ENCODE measurements around the gene FRMPD3. TPM values are rescaled to one million over a fixed set of nuclear protein-coding genes. Genes with fewer than 3 reads are reported as not detected.
A peak's percentile ranks its signal among the peaks of the same experiment; 100 is the strongest.

Gene FRMPD3
- total RNA-seq (2021) (0.09 and 0.15 TPM in 2 replicates), Bru-seq, nascent RNA (percentile 17 among the genes with signal in this experiment), BruChase-seq, experiment 1, labeled RNA remaining after a 2-hour chase (percentile 17 among the genes with signal in this experiment), BruChase-seq, experiment 2, labeled RNA remaining after a 6-hour chase (percentile 17 among the genes with signal in this experiment)
- long read RNA-seq: 0 reads

GRCh38 chrX:107448998-107449835 is at the start of gene FRMPD3:
Gene FRMPD3, plus strand, starts transcription at chrX:107449652. Its CDS starts 76,937 bp downstream, at chrX:107526589.
- Histone ChIP-seq H3K27ac (ENCODE audit: low read depth, low read length, poor library complexity, severe bottlenecking) (no peak within 1 kb of the TSS), H3K9me3 (ENCODE audit: low read depth, low read length, poor library complexity, severe bottlenecking) (no peaks in the 10 kb centered on the region), H3K36me3 (ENCODE audit: insufficient read depth, low read length, poor library complexity, severe bottlenecking) (no peaks in the 10 kb centered on the region), H3K4me1 (ENCODE audit: insufficient read depth, low read length, poor library complexity, severe bottlenecking) (no peaks in the 10 kb centered on the region), H3K27me3 (replicated peaks; ENCODE audit: insufficient read depth, low read depth, low read length, poor library complexity) (peaks cover 19% of the 10 kb centered on the region), H3K4me3 (ENCODE audit: low read depth, low read length, poor library complexity, severe bottlenecking) (peak within 1 kb of the TSS; percentile 45)
- ChIA-PET POLR2A (ENCODE audit: low non-redundant PET) (no interaction called here), CTCF (no interaction called here)
- TF ChIP-seq, protein P1, sequence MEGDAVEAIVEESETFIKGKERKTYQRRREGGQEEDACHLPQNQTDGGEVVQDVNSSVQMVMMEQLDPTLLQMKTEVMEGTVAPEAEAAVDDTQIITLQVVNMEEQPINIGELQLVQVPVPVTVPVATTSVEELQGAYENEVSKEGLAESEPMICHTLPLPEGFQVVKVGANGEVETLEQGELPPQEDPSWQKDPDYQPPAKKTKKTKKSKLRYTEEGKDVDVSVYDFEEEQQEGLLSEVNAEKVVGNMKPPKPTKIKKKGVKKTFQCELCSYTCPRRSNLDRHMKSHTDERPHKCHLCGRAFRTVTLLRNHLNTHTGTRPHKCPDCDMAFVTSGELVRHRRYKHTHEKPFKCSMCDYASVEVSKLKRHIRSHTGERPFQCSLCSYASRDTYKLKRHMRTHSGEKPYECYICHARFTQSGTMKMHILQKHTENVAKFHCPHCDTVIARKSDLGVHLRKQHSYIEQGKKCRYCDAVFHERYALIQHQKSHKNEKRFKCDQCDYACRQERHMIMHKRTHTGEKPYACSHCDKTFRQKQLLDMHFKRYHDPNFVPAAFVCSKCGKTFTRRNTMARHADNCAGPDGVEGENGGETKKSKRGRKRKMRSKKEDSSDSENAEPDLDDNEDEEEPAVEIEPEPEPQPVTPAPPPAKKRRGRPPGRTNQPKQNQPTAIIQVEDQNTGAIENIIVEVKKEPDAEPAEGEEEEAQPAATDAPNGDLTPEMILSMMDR (conservative IDR thresholded peaks at IDR 0.05; ENCODE audit: low read depth, low read length): no peak
- no peak for TF ChIP-seq EZH2 (IDR thresholded peaks at IDR 0.05; ENCODE audit: borderline replicate concordance, low read depth, low read length, poor library complexity, severe bottlenecking)
- intact Hi-C loops (cut with micrococcal nuclease; ENCODE audit: unreplicated experiment): loop anchor here (10.0 kb wide), 1 partner anchor 554 kb away; no protein-coding TSS in a partner anchor
- no TSS peak for BruUV-seq (replicated peaks)
- no peak for DNase-seq (ENCODE audit: low spot score)

DNA sequence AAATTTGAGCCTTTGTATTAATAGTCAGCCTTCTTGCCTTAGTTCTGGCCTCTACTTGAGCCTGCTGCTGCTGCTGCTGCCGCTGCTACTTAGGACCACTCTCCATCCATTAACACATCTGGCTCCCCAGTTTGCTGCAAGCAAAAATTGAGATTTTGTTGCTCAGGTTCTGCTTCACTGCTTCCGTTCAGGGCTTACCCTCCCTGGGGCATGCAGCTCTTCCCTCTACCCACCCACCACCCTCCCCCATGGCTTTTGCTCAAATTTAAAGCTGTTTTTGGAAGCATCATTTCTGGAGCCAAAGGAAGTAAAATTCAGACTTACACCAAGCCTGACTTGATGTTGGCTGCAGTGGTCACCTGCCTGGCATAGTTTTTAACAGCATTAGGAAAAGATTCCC is 28.9 kb upstream of the FRMPD3 start:
- ChIA-PET CTCF (interaction anchor here (0.8 kb wide), 1 partner anchor 30 kb away, joined by 4 read pairs; no protein-coding TSS in a partner anchor), POLR2A (ENCODE audit: low non-redundant PET) (no interaction called here)
- Histone ChIP-seq H3K9me3 (ENCODE audit: low read depth, low read length, poor library complexity, severe bottlenecking) (no peaks in the 10 kb centered on the region), H3K36me3 (ENCODE audit: insufficient read depth, low read length, poor library complexity, severe bottlenecking) (no peaks in the 10 kb centered on the region), H3K27me3 (replicated peaks; ENCODE audit: insufficient read depth, low read depth, low read length, poor library complexity) (no peaks in the 10 kb centered on the region), H3K4me1 (ENCODE audit: insufficient read depth, low read length, poor library complexity, severe bottlenecking) (no peaks in the 10 kb centered on the region), H3K4me3 (ENCODE audit: low read depth, low read length, poor library complexity, severe bottlenecking) (no peak overlapping the region), H3K27ac (ENCODE audit: low read depth, low read length, poor library complexity, severe bottlenecking) (no peak overlapping the region)
- TF ChIP-seq EZH2 (IDR thresholded peaks at IDR 0.05; ENCODE audit: borderline replicate concordance, low read depth, low read length, poor library complexity, severe bottlenecking): no peak
- BruUV-seq (replicated peaks): no TSS peak
- intact Hi-C loops (cut with micrococcal nuclease; ENCODE audit: unreplicated experiment): no loop called here
- no peak for DNase-seq (ENCODE audit: low spot score)

DNA sequence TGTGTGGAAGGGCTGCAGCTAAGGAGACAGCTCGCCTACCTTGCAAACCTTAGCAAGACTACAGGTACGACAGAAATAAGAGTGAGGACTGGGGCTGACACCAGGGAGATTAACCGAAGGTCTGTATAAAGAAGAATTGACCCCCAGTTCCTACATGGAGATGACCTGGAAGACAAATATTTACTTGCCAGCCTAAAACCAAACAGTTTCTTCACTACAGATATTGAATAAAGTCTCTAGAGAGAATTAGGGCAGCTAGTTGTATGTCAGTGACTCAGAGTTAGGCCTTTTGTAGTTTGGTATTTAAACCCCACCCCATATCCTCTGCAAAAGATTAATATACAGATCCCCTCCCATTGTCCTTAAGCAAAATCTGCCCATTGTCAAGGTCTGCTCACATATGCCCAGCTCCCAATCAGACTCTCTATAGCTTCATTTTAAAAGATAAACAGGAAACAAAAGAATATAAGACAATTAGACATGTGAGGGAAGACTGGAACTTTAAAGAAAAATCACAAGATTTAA is 28.1 kb upstream of the FRMPD3 start:
- no peaks in the 10 kb centered on the region for H3K36me3 ChIP-seq (ENCODE audit: insufficient read depth, low read length, poor library complexity, severe bottlenecking)
- CTCF ChIA-PET: no interaction called here
- H3K4me1 ChIP-seq (ENCODE audit: insufficient read depth, low read length, poor library complexity, severe bottlenecking): no peaks in the 10 kb centered on the region
- H3K27me3 ChIP-seq (replicated peaks; ENCODE audit: insufficient read depth, low read depth, low read length, poor library complexity): no peaks in the 10 kb centered on the region
- H3K27ac ChIP-seq (ENCODE audit: low read depth, low read length, poor library complexity, severe bottlenecking): no peak overlapping the region
- TF ChIP-seq, protein P1 (conservative IDR thresholded peaks at IDR 0.05; ENCODE audit: low read depth, low read length): no peak
- TF ChIP-seq EZH2 (IDR thresholded peaks at IDR 0.05; ENCODE audit: borderline replicate concordance, low read depth, low read length, poor library complexity, severe bottlenecking): no peak
- intact Hi-C loops (cut with micrococcal nuclease; ENCODE audit: unreplicated experiment): no loop called here
- POLR2A ChIA-PET (ENCODE audit: low non-redundant PET): no interaction called here
- DNase-seq (ENCODE audit: low spot score): no peak
- H3K9me3 ChIP-seq (ENCODE audit: low read depth, low read length, poor library complexity, severe bottlenecking): no peaks in the 10 kb centered on the region
- no TSS peak for BruUV-seq (replicated peaks)
- no peak overlapping the region for H3K4me3 ChIP-seq (ENCODE audit: low read depth, low read length, poor library complexity, severe bottlenecking)
